ENCODE measurements around the gene LUZP4.
"Not testable (repeated sequence)": the region's sequence is repeated elsewhere in the genome, so short reads cannot be mapped to it uniquely, and the experiment has no call there.

LUZP4 gene

GRCh38 chrX:115332832-115333231 lies 43.3 kb downstream of the LUZP4 start:
- DNase-seq, result no peak
- intact Hi-C loops (cut with DNase I), result loop anchor here (10.0 kb wide), 1 partner anchor 232 kb away; the partner anchor contains the start of gene PLS3

GRCh38 chrX:115333446-115333845 lies 43.9 kb downstream of the LUZP4 start:
- no peak for DNase-seq
- intact Hi-C loops (cut with DNase I), result loop anchor here (10.0 kb wide), 1 partner anchor 231 kb away; the partner anchor contains the start of gene PLS3

GRCh38 chrX:115337491-115338144 lies 48.1 kb downstream of the LUZP4 start:
- DNase-seq, result peak in 1 of 10 donors; percentile 2
- intact Hi-C loops (cut with DNase I), result loop anchor here (10.0 kb wide), 1 partner anchor 227 kb away; the partner anchor contains the start of gene PLS3

GRCh38 chrX:115339441-115340025 lies 50.0 kb downstream of the LUZP4 start:
- intact Hi-C loops (cut with DNase I), result loop anchor here (10.0 kb wide), 1 partner anchor 225 kb away; the partner anchor contains the start of gene PLS3
- no peak for DNase-seq

GRCh38 chrX:115341421-115341820 lies 51.9 kb downstream of the LUZP4 start:
- intact Hi-C loops (cut with DNase I), result no loop called here
- DNase-seq, result no peak

GRCh38 chrX:115344885-115345614 lies 55.5 kb downstream of the LUZP4 start:
- intact Hi-C loops (cut with DNase I), result no loop called here
- peak; percentile 67 to 96 (median 76) for DNase-seq

- no peak for DNase-seq
- intact Hi-C loops (cut with DNase I), result no loop called here
Observed at GRCh38 chrX:115345615-115346014, 56.1 kb downstream of the LUZP4 start.

- intact Hi-C loops (cut with DNase I), result not testable (repeated sequence)
Observed at GRCh38 chrX:115346738-115347137, 57.2 kb downstream of the LUZP4 start.

GRCh38 chrX:115348446-115349225 lies 59.1 kb downstream of the LUZP4 start:
- intact Hi-C loops (cut with DNase I), result no loop called here
- DNase-seq, result no peak

More at GRCh38 chrX:115346738-115347137, 57.2 kb downstream of the LUZP4 start:
- DNase-seq, result not testable (repeated sequence)

- intact Hi-C loops (cut with DNase I), result no loop called here
- DNase-seq, result no peak
Observed at GRCh38 chrX:115350711-115351381, 61.3 kb downstream of the LUZP4 start.

- no peak for DNase-seq
- intact Hi-C loops (cut with DNase I), result no loop called here
Observed at GRCh38 chrX:115356369-115356768, 66.9 kb downstream of the LUZP4 start.
